ENCODE results near the gene STK39. TPM values are rescaled to one million over a fixed set of nuclear protein-coding genes. Genes with fewer than 3 reads are reported as not detected.

The STK39 gene
- total and polyA plus RNA-seq, 9 of the 15 experiments (the other 6 are each of a cell fraction or from before 2014, with no cell fraction given), result 0.19 to 0.76 (median 0.51) TPM

DNA sequence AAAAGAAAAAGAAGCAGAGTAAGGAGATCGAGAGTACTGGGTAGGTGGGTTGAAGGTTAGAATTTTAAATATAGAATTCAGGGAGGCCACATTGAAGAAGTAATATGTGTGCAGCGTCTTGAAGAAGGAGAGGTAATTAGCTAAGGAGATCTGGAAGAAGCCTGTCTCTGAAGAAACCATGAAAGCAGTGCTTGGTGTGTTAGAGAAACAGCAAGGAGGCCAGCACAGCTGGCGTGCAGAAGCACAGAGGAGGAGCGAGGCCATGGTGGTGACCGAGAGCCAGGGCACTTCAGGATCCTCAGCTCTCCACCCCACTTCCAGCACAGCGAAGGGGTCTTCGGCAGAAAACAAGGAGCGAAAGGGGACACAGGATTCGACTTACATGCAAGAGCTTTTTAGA, 305.8 kb downstream of the STK39 start (continued):
- TF ChIP-seq, protein P1, sequence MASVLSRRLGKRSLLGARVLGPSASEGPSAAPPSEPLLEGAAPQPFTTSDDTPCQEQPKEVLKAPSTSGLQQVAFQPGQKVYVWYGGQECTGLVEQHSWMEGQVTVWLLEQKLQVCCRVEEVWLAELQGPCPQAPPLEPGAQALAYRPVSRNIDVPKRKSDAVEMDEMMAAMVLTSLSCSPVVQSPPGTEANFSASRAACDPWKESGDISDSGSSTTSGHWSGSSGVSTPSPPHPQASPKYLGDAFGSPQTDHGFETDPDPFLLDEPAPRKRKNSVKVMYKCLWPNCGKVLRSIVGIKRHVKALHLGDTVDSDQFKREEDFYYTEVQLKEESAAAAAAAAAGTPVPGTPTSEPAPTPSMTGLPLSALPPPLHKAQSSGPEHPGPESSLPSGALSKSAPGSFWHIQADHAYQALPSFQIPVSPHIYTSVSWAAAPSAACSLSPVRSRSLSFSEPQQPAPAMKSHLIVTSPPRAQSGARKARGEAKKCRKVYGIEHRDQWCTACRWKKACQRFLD (CRISPR knock-in tag; IDR thresholded peaks at IDR 0.05), result peak; percentile 76; the same call in 1 of the 2 replicates
- TF ChIP-seq, protein P2, sequence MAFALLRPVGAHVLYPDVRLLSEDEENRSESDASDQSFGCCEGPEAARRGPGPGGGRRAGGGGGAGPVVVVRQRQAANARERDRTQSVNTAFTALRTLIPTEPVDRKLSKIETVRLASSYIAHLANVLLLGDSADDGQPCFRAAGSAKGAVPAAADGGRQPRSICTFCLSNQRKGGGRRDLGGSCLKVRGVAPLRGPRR (CRISPR knock-in tag; IDR thresholded peaks at IDR 0.05), result no peak
- TF ChIP-seq, protein P3, sequence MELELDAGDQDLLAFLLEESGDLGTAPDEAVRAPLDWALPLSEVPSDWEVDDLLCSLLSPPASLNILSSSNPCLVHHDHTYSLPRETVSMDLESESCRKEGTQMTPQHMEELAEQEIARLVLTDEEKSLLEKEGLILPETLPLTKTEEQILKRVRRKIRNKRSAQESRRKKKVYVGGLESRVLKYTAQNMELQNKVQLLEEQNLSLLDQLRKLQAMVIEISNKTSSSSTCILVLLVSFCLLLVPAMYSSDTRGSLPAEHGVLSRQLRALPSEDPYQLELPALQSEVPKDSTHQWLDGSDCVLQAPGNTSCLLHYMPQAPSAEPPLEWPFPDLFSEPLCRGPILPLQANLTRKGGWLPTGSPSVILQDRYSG (tag; conservative IDR thresholded peaks at IDR 0.05; ENCODE audit: low read depth), result no peak
- TF ChIP-seq DPF2 (IDR thresholded peaks at IDR 0.05), result 0 out of 2 replicates have a peak, but pooled peaks have one; percentile 5
- no peak for TF ChIP-seq SMAD3 (CRISPR knock-in tag; conservative IDR thresholded peaks at IDR 0.05)
- TF ChIP-seq NUFIP1 (IDR thresholded peaks at IDR 0.05; ENCODE audit: partially characterized antibody), result no peak
- TF ChIP-seq RFX7 (CRISPR knock-in tag; IDR thresholded peaks at IDR 0.05), result no peak
- no peak for TF ChIP-seq FOXM1 (IDR thresholded peaks at IDR 0.05; ENCODE audit: low read depth)
- no peak for TF ChIP-seq FOXM1 (CRISPR knock-in tag; IDR thresholded peaks at IDR 0.05; ENCODE audit: low read depth)
- no peak for TF ChIP-seq SMARCA5 (IDR thresholded peaks at IDR 0.05)
- TF ChIP-seq KLF10 (CRISPR knock-in tag; IDR thresholded peaks at IDR 0.05), result 0 out of 2 replicates have a peak, but pooled peaks have one; percentile 32
- TF ChIP-seq, protein P4, sequence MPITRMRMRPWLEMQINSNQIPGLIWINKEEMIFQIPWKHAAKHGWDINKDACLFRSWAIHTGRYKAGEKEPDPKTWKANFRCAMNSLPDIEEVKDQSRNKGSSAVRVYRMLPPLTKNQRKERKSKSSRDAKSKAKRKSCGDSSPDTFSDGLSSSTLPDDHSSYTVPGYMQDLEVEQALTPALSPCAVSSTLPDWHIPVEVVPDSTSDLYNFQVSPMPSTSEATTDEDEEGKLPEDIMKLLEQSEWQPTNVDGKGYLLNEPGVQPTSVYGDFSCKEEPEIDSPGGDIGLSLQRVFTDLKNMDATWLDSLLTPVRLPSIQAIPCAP (CRISPR knock-in tag; IDR thresholded peaks at IDR 0.05; ENCODE audit: borderline replicate concordance), result no peak
- no peak for TF ChIP-seq HNRNPL (IDR thresholded peaks at IDR 0.05; ENCODE audit: low read depth, low read length)
- TF ChIP-seq FOSL1 (tag; conservative IDR thresholded peaks at IDR 0.05), result no peak
- no peak for TF ChIP-seq POLR3G (IDR thresholded peaks at IDR 0.05; ENCODE audit: extremely low read depth, insufficient read length, insufficient replicate concordance)
- no peak for TF ChIP-seq RBM25 (IDR thresholded peaks at IDR 0.05; ENCODE audit: low read depth, low read length, severe bottlenecking)
- TF ChIP-seq, protein P5, sequence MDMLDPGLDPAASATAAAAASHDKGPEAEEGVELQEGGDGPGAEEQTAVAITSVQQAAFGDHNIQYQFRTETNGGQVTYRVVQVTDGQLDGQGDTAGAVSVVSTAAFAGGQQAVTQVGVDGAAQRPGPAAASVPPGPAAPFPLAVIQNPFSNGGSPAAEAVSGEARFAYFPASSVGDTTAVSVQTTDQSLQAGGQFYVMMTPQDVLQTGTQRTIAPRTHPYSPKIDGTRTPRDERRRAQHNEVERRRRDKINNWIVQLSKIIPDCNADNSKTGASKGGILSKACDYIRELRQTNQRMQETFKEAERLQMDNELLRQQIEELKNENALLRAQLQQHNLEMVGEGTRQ (CRISPR knock-in tag; IDR thresholded peaks at IDR 0.05), result no peak
- TF ChIP-seq, protein P6, sequence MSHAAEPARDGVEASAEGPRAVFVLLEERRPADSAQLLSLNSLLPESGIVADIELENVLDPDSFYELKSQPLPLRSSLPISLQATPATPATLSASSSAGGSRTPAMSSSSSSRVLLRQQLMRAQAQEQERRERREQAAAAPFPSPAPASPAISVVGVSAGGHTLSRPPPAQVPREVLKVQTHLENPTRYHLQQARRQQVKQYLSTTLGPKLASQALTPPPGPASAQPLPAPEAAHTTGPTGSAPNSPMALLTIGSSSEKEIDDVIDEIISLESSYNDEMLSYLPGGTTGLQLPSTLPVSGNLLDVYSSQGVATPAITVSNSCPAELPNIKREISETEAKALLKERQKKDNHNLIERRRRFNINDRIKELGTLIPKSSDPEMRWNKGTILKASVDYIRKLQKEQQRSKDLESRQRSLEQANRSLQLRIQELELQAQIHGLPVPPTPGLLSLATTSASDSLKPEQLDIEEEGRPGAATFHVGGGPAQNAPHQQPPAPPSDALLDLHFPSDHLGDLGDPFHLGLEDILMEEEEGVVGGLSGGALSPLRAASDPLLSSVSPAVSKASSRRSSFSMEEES (CRISPR knock-in tag; IDR thresholded peaks at IDR 0.05), result no peak

All from K562 (cell line).